NCI-H2196 (cell line): ENCODE measurements around the gene MRPL17.

ENCODE experiments used
- DNase-seq: peaks from one replicate; lab custom pipeline; 2025; ENCODE audit not compliant: unreplicated experiment; lab: John Stamatoyannopoulos, UW

The MRPL17 gene

DNA sequence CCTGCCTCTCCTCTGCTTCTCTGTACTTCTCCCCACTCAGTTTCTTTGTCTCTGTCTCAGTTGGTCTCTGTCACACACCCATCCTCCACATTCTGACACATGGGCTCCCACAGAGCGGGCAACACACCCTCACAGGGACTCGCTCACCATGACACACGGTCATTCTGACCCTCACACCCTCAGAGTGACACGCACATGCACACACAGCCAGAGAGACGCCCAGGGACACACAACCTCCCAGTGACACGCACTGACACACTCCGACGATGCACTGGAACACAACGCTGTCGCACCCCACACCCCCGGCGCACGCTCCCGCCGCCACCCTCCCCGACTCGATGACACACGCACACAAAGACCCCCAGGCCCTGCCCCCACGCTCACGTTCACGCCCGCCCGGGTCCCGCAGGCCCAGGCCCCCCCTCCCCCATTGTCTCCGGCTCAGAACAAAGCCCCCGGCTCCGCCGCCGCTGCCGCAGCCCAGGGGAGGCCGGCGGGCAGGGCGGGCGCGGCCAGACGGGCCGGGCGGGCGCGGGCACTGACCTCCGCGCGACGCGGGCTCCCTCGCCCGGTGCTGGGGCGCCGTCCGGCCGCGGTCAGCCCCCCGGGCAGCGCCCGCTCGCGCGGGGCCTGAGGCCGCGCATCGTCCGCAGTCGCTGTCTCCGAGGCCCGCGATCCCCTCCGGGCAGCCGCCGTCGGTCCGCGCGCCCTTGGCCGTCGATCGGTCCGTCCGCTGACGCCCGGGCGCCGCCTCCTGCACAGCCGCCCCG is 27.9 kb downstream of the MRPL17 start:
- DNase-seq = no peak

- no peak for DNase-seq
Measured at GRCh38 chr11:6654281-6655019, 28.7 kb downstream of the MRPL17 start.

DNA sequence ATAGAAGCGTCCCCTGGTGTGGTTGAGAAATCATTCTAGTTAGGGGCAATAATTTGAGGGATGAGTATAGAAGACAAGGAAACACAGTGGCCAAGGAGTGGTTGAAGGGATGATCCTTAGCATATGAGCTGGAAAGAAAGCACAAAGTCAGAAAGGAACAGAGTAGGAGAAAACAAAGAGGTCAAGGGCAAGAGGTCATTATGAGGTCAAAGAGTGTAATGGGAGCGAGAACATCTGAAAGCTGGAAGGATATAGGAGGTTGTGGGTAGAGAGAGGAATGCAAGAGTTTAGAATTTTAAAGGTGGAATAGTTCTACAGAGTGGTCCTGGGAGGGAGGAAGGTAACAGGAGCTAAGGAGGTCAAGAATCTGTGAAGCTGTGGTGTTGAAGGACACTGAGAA is 29.5 kb downstream of the MRPL17 start:
- DNase-seq = no peak

GRCh38 chr11:6653097-6653496 is 30.0 kb downstream of the MRPL17 start:
- no peak for DNase-seq

DNA sequence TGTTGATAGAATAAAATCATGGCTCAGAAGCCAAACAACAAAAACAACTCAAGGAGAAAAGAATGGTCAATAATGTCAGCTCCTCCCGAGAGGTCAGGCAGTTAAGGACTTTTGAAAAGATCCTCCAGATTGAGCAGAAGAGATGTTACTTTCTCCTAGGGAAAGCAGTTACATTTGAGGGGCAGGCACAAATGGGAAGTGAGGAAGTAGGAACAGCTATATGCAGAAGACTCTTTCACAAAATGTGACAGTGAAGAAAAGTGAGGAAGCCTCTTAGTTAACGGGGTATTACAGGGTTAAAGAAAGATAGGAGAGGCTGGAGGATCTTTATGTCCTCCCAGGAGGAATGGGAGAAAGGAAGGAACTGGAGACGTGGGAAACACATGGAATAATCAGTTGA is 31.0 kb downstream of the MRPL17 start:
- no peak for DNase-seq

DNA sequence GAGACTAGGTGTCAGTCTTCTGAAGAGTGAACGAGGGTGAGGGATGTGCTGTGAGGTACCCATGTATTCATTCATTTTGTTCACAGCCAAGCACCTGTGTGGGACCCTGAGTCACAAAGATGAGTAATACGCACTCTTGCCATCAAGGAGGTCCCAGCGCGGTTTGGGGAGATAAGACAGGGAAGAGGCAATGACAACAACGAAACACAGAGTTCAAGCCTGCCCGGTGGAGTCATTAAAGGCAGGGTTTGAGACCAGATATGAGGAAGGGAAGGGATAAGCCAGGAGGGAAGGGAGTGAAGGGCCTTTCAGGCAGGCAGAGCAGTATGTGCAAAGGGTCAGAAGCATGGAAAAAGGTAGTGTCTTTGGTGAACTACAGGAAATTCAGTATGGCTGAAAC is 32.2 kb downstream of the MRPL17 start:
- DNase-seq = no peak

DNA sequence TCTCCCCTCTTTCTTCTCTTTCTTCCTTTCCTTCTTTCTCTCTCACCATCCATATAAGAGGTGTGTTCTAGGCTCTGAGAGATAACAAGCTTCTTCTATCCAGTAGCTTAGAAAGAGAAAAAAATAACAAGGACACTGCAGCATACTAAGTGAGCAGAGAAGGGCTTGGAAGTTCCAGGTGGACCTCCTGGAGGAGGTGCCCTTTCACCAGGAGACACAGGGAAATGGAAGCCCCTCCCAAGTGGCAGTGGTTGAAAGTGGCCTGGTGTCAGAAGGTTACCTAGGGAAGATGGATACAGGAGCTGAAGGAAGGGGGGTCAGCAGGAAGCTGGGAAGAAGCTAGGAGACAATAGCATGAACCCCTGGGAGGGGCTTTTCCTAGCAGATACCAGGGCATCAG is 33.0 kb downstream of the MRPL17 start:
- no peak for DNase-seq

GRCh38 chr11:6648501-6648900 is 34.6 kb downstream of the MRPL17 start:
- no peak for DNase-seq

- DNase-seq = no peak
Measured at GRCh38 chr11:6647836-6648235, 35.3 kb downstream of the MRPL17 start.

GRCh38 chr11:6646918-6647679 is 36.0 kb downstream of the MRPL17 start:
- no peak for DNase-seq

DNA sequence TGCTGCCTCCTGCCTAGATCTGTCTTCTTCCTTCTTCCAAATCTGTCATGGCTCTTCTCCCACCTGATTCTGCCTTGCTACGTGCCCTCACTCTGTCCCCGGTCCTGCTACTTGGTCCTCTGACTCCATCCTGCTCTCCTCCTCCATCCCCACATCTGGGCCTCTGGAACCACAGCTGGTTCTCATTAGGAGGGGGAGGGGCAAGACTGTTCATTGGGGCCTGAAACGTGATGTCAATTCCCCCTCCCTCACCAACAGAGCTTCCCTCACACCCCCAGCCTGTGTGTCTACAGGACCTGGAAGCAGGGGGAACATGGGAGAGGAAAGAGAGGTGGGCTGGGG is 36.6 kb downstream of the MRPL17 start:
- DNase-seq = no peak

GRCh38 chr11:6646071-6646470 is 37.1 kb downstream of the MRPL17 start:
- no peak for DNase-seq

- DNase-seq = no peak
Measured at GRCh38 chr11:6642957-6643356, 40.2 kb downstream of the MRPL17 start.

DNA sequence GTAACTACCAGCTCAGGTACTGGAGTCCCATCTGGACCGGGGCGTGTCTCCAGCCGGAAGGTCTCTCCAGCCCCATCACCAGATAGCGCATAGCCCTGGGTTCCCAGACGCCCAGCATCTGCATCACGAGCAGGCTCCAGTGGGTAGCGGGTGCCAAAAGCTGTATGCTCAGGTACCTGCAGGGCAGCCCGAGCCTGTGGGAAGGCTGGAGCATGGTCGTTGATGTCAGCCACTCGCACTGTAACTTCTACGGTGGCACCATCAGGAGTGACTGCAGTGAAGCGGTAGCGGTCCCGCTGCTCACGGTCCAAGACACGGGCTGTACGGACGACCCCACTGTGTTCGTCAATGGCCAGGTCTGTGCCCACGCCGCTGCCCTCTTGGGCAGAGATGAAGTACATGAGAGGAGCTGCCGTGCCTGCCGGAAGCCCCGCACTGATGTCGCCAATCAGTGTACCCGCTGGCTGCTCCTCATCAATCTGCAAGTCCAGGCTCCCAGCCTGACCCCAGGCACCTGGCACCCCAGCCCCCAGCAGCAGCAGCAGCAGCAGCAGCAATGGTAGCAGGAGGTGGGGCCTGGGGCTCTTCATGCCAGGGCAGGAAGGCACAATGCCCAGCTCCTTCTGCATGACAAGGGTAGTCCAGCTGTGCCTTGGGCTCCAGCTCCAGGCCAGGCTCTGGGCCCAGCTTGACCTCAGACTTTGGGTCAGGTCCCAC is 42.0 kb downstream of the MRPL17 start:
- no peak for DNase-seq

GRCh38 chr11:6640036-6640984 is 42.8 kb downstream of the MRPL17 start:
- DNase-seq = no peak

GRCh38 chr11:6638429-6638828 is 44.7 kb downstream of the MRPL17 start:
- DNase-seq = peak; percentile 30

DNA sequence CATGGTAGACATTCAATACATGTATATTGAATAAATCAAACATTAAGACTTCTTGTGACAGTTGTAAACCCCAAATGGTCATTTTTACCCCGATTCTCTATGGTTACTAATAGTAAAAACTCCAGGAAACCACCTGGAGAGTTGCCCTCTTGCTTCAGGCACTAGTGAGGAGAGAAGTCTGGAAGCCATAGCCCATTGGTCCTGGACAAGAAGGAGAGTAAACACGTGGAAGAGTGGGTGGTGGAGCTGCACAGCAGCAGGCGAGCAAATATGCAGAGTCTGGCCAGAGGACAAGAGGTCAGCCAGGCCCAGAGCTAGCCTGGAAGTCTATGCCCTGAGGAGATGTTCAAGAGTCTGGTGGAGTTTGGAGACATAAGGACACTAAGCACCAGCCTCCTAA is 45.3 kb downstream of the MRPL17 start:
- peak; percentile 35 for DNase-seq

GRCh38 chr11:6636480-6636879 is 46.7 kb downstream of the MRPL17 start:
- no peak for DNase-seq

DNA sequence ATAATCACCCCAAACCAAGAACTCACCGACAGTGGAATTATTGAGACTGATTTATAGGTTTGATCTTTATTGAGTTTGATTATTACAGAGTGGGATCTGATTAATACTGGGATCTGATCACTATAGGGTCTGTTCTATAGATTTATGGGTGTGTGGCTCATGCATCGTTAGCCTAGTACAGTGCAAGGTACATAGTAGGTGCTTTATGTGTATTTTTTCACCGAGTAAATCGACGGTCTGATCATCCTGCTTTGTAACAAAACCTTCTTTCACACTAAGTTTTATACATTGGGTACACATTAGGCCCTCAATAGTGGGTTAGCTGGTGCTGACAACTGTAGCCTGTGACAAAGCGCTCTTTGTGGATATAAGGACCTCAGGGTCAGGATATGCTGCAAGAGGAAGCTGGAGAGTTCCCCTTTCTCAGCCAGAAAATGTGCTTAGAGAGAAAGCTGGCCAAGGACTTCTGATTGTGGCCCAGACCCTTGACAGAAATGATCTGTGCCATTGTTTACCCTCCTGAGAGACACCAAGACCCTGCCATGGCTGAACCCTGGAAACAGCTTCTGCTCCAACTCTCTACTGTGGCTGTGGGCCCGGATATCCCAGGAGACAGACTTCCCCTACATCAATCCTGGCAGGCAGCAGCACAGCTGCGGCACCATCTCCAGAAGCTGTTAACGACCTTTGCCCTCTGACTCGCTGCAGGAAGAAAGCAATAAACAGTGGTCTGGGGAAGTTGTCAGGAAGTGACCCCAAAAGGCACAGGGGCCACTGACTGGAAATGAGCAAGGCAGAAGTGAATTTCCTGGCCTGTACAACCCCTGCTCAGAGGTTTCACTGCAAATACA is 47.8 kb downstream of the MRPL17 start:
- no peak for DNase-seq
